ENCODE data around the gene CLSTN3.
"Not testable (repeated sequence)": the region's sequence is repeated elsewhere in the genome, so short reads cannot be mapped to it uniquely, and the experiment has no call there.

CLSTN3 gene

GRCh38 chr12:7186058-7186457, 55.9 kb downstream of the CLSTN3 start:
- in situ Hi-C loops (cut with MboI; ENCODE audit: low sequenced_read_pairs), result not testable (repeated sequence)

DNA sequence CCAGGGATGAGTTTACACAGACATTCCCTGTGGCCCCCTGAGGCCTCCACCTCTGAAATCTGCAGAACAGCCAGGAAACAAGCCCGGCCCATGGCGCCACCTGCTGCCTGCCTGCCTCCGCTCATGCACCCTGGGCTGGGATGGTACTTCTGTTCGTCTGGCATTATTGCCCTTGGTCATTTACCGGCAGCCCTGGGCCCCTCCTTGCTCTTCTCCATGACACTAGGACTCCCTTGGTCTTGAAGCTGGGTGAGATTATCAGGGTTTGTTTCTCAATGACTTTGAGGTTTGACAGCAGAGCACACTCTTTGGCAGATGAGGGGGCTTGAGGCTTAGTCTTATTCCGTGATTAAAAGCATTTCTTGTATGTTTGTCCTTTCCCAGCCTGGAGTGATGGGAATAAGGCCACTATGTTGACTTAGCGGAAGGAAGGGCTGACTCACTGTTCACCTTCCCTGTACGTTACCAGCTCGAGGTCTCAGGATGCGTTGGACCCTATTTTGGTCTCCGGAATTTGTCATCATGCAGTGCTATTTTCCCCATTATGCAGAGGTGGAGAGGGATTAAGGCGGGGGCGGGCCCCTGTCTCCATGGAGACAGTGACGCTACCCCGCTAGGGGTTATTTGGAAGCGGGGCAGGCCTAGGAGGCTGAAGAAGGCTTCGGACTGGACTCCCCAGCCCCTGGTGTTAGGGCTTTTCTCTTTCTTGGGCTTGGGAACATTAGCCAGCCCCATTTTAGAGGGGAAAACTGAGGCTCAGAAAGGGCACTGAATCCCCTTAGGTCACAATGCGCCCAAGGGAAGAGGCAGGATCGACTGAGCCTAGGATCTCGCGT, 58.6 kb downstream of the CLSTN3 start:
- in situ Hi-C loops (cut with MboI; ENCODE audit: low sequenced_read_pairs), result no loop called here

- in situ Hi-C loops (cut with MboI; ENCODE audit: low sequenced_read_pairs), result no loop called here
Measured at GRCh38 chr12:7189398-7190267, 59.5 kb downstream of the CLSTN3 start, which contains the start of gene PEX5. Gene PEX5 (plus strand): TSS chr12:7189686. CDS start chr12:7190378, 692 bp downstream.

- in situ Hi-C loops (cut with MboI; ENCODE audit: low sequenced_read_pairs), result no loop called here
Measured at GRCh38 chr12:7190268-7191055, 60.3 kb downstream of the CLSTN3 start.

- in situ Hi-C loops (cut with MboI; ENCODE audit: low sequenced_read_pairs), result no loop called here
Measured at GRCh38 chr12:7193674-7194073, 63.5 kb downstream of the CLSTN3 start.

GRCh38 chr12:7197841-7198240, 67.7 kb downstream of the CLSTN3 start:
- in situ Hi-C loops (cut with MboI; ENCODE audit: low sequenced_read_pairs), result no loop called here

- in situ Hi-C loops (cut with MboI; ENCODE audit: low sequenced_read_pairs), result loop anchor here (25.0 kb wide), 1 partner anchor 434 kb away; no protein-coding TSS in a partner anchor
Measured at GRCh38 chr12:7203109-7203508, 72.9 kb downstream of the CLSTN3 start.

- in situ Hi-C loops (cut with MboI; ENCODE audit: low sequenced_read_pairs), result loop anchor here (25.0 kb wide), 1 partner anchor 432 kb away; no protein-coding TSS in a partner anchor
Measured at GRCh38 chr12:7205091-7205490, 74.9 kb downstream of the CLSTN3 start.

DNA sequence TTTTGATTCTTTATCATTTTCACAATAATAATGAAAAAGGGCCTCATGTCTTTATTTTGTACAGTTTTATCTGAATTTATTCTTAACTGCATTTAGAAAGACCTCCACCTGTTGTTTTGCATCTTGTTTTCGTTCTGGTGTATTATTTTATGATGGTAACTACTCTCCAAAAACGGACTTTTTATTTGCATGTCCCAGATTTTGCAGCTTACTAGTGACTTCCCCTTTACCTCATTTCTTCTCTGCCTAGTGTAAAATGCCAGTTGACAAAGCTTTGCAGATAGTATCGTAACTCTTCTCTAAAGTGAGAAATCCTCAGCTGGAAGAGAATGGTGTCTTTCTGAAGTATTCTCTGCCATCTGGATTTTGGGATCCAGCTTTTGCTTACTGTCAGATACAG, 76.5 kb downstream of the CLSTN3 start:
- in situ Hi-C loops (cut with MboI; ENCODE audit: low sequenced_read_pairs), result loop anchor here (25.0 kb wide), 1 partner anchor 431 kb away; no protein-coding TSS in a partner anchor

DNA sequence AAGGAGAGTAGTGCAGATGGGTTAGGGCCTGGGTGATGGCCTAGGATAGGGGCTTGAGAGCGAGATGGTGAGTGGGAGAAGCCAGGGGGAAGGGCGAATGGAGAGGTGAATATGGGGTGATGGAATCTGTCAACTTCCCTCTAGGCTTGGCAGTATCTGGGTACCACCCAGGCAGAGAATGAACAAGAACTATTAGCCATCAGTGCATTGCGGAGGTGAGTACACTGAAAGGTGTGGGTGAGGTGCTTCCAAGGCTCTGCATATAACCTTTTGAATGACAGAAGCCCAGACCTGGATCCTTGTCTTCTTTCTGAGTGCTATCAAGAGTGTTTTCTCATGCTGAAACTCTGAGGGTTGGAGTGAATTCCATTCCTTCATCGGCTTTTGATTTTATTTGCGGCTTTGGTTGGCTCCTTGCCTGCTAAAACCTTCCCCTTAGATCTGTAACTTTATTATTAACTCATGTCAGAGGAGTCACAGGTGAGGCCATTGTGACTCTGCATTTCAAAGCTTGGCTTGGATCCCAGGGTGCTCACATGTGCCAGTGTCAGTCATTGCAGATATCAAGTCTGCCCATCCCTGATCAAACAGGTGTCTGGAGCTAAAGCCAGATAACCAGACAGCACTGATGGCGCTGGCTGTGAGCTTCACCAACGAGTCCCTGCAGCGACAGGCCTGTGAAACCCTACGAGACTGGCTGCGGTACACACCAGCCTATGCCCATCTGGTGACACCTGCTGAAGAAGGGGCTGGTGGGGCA, 77.9 kb downstream of the CLSTN3 start:
- in situ Hi-C loops (cut with MboI; ENCODE audit: low sequenced_read_pairs), result loop anchor here (25.0 kb wide), 1 partner anchor 429 kb away; no protein-coding TSS in a partner anchor
